ENCODE data around the gene DCLRE1C. TPM values are rescaled to one million over a fixed set of nuclear protein-coding genes. Genes with fewer than 3 reads are reported as not detected.

Gene DCLRE1C
- total RNA-seq, 4 donors from 2014 or later, result 9.8 to 17.3 (median 12.0) TPM

DNA sequence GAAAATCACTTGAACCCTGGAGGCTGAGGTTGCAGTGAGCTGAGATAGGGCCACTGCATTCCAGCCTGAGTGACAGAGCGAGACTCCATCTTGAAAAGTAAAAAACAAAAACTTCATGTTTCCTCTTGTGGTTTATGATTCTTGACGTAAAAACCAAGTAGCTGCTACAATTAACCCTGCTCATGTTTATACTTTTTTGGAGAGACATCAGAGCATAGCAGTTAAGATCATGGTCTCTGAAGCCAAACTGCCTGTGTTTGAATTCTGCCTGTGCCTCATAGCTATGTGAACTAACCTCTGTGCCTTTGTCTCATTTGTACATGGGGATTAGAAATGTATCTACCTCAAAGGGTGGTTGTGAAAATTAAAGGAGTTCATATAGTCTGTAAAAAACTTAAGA is 48.0 kb downstream of the DCLRE1C start:
- H3K4me3 ChIP-seq (ENCODE audit: low read depth, poor library complexity, severe bottlenecking), result no peak overlapping the region
- intact Hi-C loops (cut with DNase I; ENCODE audit: low total_unique reads), result no loop called here
- no peak for TF ChIP-seq POLR2A (IDR thresholded peaks at IDR 0.05)
- TF ChIP-seq, protein P1, sequence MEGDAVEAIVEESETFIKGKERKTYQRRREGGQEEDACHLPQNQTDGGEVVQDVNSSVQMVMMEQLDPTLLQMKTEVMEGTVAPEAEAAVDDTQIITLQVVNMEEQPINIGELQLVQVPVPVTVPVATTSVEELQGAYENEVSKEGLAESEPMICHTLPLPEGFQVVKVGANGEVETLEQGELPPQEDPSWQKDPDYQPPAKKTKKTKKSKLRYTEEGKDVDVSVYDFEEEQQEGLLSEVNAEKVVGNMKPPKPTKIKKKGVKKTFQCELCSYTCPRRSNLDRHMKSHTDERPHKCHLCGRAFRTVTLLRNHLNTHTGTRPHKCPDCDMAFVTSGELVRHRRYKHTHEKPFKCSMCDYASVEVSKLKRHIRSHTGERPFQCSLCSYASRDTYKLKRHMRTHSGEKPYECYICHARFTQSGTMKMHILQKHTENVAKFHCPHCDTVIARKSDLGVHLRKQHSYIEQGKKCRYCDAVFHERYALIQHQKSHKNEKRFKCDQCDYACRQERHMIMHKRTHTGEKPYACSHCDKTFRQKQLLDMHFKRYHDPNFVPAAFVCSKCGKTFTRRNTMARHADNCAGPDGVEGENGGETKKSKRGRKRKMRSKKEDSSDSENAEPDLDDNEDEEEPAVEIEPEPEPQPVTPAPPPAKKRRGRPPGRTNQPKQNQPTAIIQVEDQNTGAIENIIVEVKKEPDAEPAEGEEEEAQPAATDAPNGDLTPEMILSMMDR (IDR thresholded peaks at IDR 0.05), result no peak
- 86 to 90% methylated on average over 2 of the region's 2 CpGs for WGBS, 2 donors
- DNase-seq (ENCODE audit: low spot score in 2 of 2), result no peak

DNA sequence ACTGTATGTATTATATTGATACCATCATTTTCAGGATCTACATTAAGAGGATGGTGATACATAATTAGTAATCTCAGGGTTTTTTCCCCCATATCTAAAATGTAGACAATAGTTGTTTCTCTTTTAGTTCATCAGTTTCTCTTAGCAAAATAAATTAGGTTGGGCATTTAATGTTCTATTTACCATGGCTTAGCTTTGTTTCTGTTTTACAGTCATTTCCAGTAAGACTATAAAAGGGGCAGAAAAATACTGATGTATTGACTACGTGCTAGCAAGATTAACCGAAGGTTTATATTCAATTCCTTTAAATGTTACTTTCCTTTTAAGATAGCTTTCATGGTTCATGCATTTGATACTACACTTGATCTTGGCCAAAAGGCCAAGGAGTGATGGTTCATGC is 49.0 kb downstream of the DCLRE1C start:
- intact Hi-C loops (cut with DNase I; ENCODE audit: low total_unique reads), result no loop called here
- no peak overlapping the region for H3K4me3 ChIP-seq (ENCODE audit: low read depth, poor library complexity, severe bottlenecking)
- no peak for TF ChIP-seq POLR2A (IDR thresholded peaks at IDR 0.05)
- TF ChIP-seq, protein P1 (IDR thresholded peaks at IDR 0.05), result no peak
- no peak for DNase-seq (ENCODE audit: low spot score in 2 of 2)
- WGBS, 2 donors, result 96 to 99% methylated on average over 2 of the region's 2 CpGs

- no peak for DNase-seq (ENCODE audit: low spot score in 2 of 2)
- H3K4me3 ChIP-seq (ENCODE audit: low read depth, poor library complexity, severe bottlenecking), result no peak overlapping the region
- TF ChIP-seq, protein P1 (IDR thresholded peaks at IDR 0.05), result no peak
- no peak for TF ChIP-seq POLR2A (IDR thresholded peaks at IDR 0.05)
- WGBS, 2 donors, result 50 to 57% methylated on average over 1 of the region's 1 CpG
- intact Hi-C loops (cut with DNase I; ENCODE audit: low total_unique reads), result no loop called here
These were observed 49.6 kb downstream of the DCLRE1C start for GRCh38 chr10:14904316-14904732.

DNA sequence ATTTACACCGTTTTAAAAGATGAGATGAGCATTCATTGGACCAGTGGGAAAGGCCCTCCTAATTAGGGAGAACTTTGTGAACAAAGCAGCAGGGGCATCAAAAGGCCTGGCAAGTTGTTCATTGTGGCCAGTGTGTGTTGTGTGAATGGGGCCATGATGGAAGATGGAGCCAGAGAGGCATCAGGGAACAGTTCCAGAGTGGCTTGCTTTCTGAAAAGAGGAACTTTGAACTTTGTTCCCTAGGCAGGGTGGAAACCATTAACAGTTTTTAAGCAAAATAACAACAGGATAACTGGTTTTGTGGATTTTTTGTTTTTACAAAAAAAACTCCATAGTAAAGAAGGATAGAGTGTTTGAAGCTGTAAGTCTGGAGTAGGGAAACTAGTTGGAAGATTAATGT is 62.7 kb downstream of the DCLRE1C start:
- WGBS, 2 donors, result 86 to 92% methylated on average over 1 of the region's 1 CpG
- no peak for DNase-seq (ENCODE audit: low spot score in 2 of 2)
- no peak overlapping the region for H3K4me3 ChIP-seq (ENCODE audit: low read depth, poor library complexity, severe bottlenecking)
- intact Hi-C loops (cut with DNase I; ENCODE audit: low total_unique reads), result no loop called here
- TF ChIP-seq POLR2A (IDR thresholded peaks at IDR 0.05), result no peak
- TF ChIP-seq, protein P1 (IDR thresholded peaks at IDR 0.05), result no peak

GRCh38 chr10:14889318-14889717 is 64.6 kb downstream of the DCLRE1C start:
- DNase-seq (ENCODE audit: low spot score in 2 of 2), result no peak

More at GRCh38 chr10:14889318-14889717, 64.6 kb downstream of the DCLRE1C start:
- no peak overlapping the region for H3K4me3 ChIP-seq (ENCODE audit: low read depth, poor library complexity, severe bottlenecking)
- TF ChIP-seq, protein P1 (IDR thresholded peaks at IDR 0.05), result no peak
- TF ChIP-seq POLR2A (IDR thresholded peaks at IDR 0.05), result no peak
- WGBS, 2 donors, result 90 to 93% methylated on average over 2 of the region's 2 CpGs
- intact Hi-C loops (cut with DNase I; ENCODE audit: low total_unique reads), result loop anchor here (10.0 kb wide), 1 partner anchor 65 kb away; the partner anchor contains the start of genes DCLRE1C and MEIG1
